HCT116 (cell line): ENCODE data around the gene BAIAP2. TPM values are rescaled to one million over a fixed set of nuclear protein-coding genes. Genes with fewer than 3 reads are reported as not detected.

Source experiments
- ATAC-seq: fragments of 200-7000 bp; cut with Tn5 transposase; 2 replicates; pipeline ENCODE4 v1.9.1; 2020; ENCODE audit warnings: mild to moderate bottlenecking, moderate library complexity
- BruUV-seq: library from RNA; stranded (reverse); fragments of 400-500 nt; replicated peaks from 2 replicates; lab custom pipeline; 2021; lab: Mats Ljungman, UMichigan
- CTCF ChIA-PET: fragments of 300-600 bp; sonication (Branson Sonifier 250); formaldehyde crosslinking; loops from one replicate; lab custom pipeline; 2021; ENCODE audit warnings: antibody characterized with exemption; lab: Charles Lee
- POLR2A ChIA-PET: fragments of 300-600, 350-600 bp; sonication (Branson Sonifier 250); formaldehyde crosslinking; loops from one replicate; lab custom pipeline; 2021; ENCODE audit warnings: antibody characterized with exemption; lab: Charles Lee
- RAD21 ChIA-PET, 2 experiments: fragments of 300-600 bp; sonication (Branson Sonifier 250); formaldehyde crosslinking; loops; one replicate each; lab custom pipeline; 2023; ENCODE audit warnings: low total read pairs in 2 of 2; ENCODE audit not compliant: uncharacterized antibody in 2 of 2, unreplicated experiment in 2 of 2, low non-redundant PET in 1 of 2; lab: Charles Lee
- DNase-seq: peaks from one replicate; pipeline ENCODE4 v3.0.0-alpha.2; 2010; ENCODE audit warnings: low read depth, low spot score
- H2AFZ ChIP-seq: fragments of 200-600 bp; shearing (Covaris generic), sonication (generic); 2 replicates; pipeline ENCODE4 v1.6.1; 2017; ENCODE audit warnings: low read depth, mixed run types, mixed read lengths, antibody characterized with exemption, low read length; ENCODE audit not compliant: poor library complexity, severe bottlenecking
- H3K27ac ChIP-seq: 2 replicates; pipeline ENCODE4 v1.5.1; 2012; ENCODE audit warnings: low read depth, low read length
- H3K27me3 ChIP-seq: fragments of 200-600 bp; sonication (generic); 2 replicates; pipeline ENCODE4 v1.6.1; 2016; ENCODE audit warnings: mixed run types, low read length, mixed read lengths; ENCODE audit not compliant: insufficient read depth
- H3K36me3 ChIP-seq, 2 experiments: fragments of 200-500 bp in 1 of 2; fragments of 200-600 bp in 1 of 2; sonication (Bioruptor generic) in 1 of 2; sonication (generic) in 1 of 2; 2 replicates each; pipeline versions ENCODE4 v1.5.1 to v1.6.1; 2014 to 2016; ENCODE audit warnings: low read length in 2 of 2, inconsistent platforms in 1 of 2, mixed read lengths in 1 of 2, mixed run types in 1 of 2; ENCODE audit not compliant: insufficient read depth in 2 of 2, control insufficient read depth in 1 of 2
- H3K4me1 ChIP-seq, 2 experiments: fragments of 200-600 bp in 1 of 2; sonication (generic) in 1 of 2; 2 replicates each; pipeline versions ENCODE4 v1.5.1 to v1.6.1; 2012 to 2017; ENCODE audit warnings: low read length in 2 of 2, inconsistent platforms in 1 of 2, mild to moderate bottlenecking in 1 of 2, mixed read lengths in 1 of 2, mixed run types in 1 of 2, moderate library complexity in 1 of 2; ENCODE audit not compliant: insufficient read depth in 2 of 2, control insufficient read depth in 1 of 2
- H3K4me2 ChIP-seq: fragments of 200-600 bp; sonication (generic); 2 replicates; pipeline ENCODE4 v1.6.1; 2017; ENCODE audit warnings: mixed run types, low read length, mixed read lengths
- H3K4me3 ChIP-seq, 2 experiments: fragments of 200-600 bp in 1 of 2; sonication (generic) in 1 of 2; replicated peaks in 1 of 2; 2 replicates each; pipeline ENCODE4 v1.5.1; 2011 to 2016; ENCODE audit warnings: low read length in 2 of 2, control low read depth in 1 of 2, low read depth in 1 of 2, mild to moderate bottlenecking in 1 of 2, mixed read lengths in 1 of 2, mixed run types in 1 of 2
- H3K79me2 ChIP-seq: fragments of 200-600 bp; sonication (generic); 2 replicates; pipeline ENCODE4 v1.6.1; 2017; ENCODE audit warnings: mild to moderate bottlenecking, mixed run types, low read length, moderate library complexity, mixed read lengths; ENCODE audit not compliant: insufficient read depth
- H3K9ac ChIP-seq: fragments of 200-600 bp; sonication (generic); 2 replicates; pipeline ENCODE4 v1.6.1; 2016; ENCODE audit warnings: low read length, mixed read lengths
- H3K9me2 ChIP-seq: fragments of 200-600 bp; sonication (generic), shearing (Covaris generic); 2 replicates; pipeline ENCODE4 v1.6.1; 2017; ENCODE audit warnings: mixed run types, mild to moderate bottlenecking, moderate library complexity; ENCODE audit not compliant: insufficient read depth
- H3K9me3 ChIP-seq, 2 experiments: fragments of 200-500 bp in 1 of 2; fragments of 200-600 bp in 1 of 2; sonication (Bioruptor generic) in 1 of 2; sonication (generic) in 1 of 2; 2 replicates each; pipeline ENCODE4 v1.6.1; 2014 to 2017; ENCODE audit warnings: low read length in 2 of 2, mixed read lengths in 2 of 2, inconsistent platforms in 1 of 2, low read depth in 1 of 2, mild to moderate bottlenecking in 1 of 2, mixed run types in 1 of 2, moderate library complexity in 1 of 2; ENCODE audit not compliant: control insufficient read depth in 1 of 2, insufficient read depth in 1 of 2
- H4K20me1 ChIP-seq: fragments of 200-600 bp; sonication (generic), shearing (Covaris generic); 2 replicates; pipeline ENCODE4 v1.6.1; 2017; ENCODE audit warnings: mixed run types, mild to moderate bottlenecking, moderate library complexity; ENCODE audit not compliant: insufficient read depth
- CTCF ChIP-seq, 3 experiments: fragments of 200-600 bp in 1 of 3; sonication (generic) in 1 of 3; IDR thresholded peaks in 2 of 3; conservative IDR thresholded peaks in 1 of 3; 2 replicates each; pipeline ENCODE4 v1.5.1; 2012 to 2017; ENCODE audit warnings: low read depth in 2 of 3, low read length in 2 of 3, antibody characterized with exemption in 1 of 3, borderline replicate concordance in 1 of 3, control low read depth in 1 of 3, mild to moderate bottlenecking in 1 of 3, mixed read lengths in 1 of 3, mixed run types in 1 of 3, moderate library complexity in 1 of 3; ENCODE audit not compliant: insufficient read depth in 1 of 3
- EZH2phosphoT487 ChIP-seq: fragments of 200-600 bp; IDR thresholded peaks from 2 replicates; pipeline ENCODE4 v1.6.1; 2018; ENCODE audit warnings: antibody characterized with exemption, borderline replicate concordance
- REST ChIP-seq: IDR thresholded peaks from 2 replicates; pipeline ENCODE4 v1.6.1; 2012; ENCODE audit warnings: low read depth
- SP1 ChIP-seq: IDR thresholded peaks from 2 replicates; pipeline ENCODE4 v1.6.1; 2012; ENCODE audit warnings: low read depth
- TCF7L2 ChIP-seq: IDR thresholded peaks from 2 replicates; pipeline ENCODE4 v1.7.0; 2011; ENCODE audit warnings: borderline replicate concordance, inconsistent platforms; ENCODE audit not compliant: insufficient read depth, insufficient read length; ENCODE audit errors: extremely low read depth
- ZNF274 ChIP-seq: fragments of 200-500 bp; sonication (Bioruptor generic); IDR thresholded peaks from 2 replicates; pipeline ENCODE4 v1.6.1; 2014; ENCODE audit warnings: mild to moderate bottlenecking, low read depth, low read length, inconsistent platforms
- intact Hi-C: fragments of 100-400 bp; cut with micrococcal nuclease; formaldehyde crosslinking; loops from 2 replicates; pipeline ENCODE4 v1.10.0; 2022
- total RNA-seq: library from RNA; stranded (reverse); gene quantifications from one replicate; pipeline ENCODE4 v1.2.1, GENCODE V29; 2021; ENCODE audit not compliant: unreplicated experiment
- TF ChIP-seq, protein P1 (sequence below): IDR thresholded peaks from 2 replicates; pipeline ENCODE4 v1.6.1; 2011; ENCODE audit warnings: mild to moderate bottlenecking, low read length, moderate library complexity; ENCODE audit not compliant: insufficient replicate concordance; ENCODE audit errors: extremely low read depth
- TF ChIP-seq, protein P2 (sequence below): IDR thresholded peaks from 2 replicates; pipeline ENCODE4 v1.6.1; 2012

The BAIAP2 gene
- total RNA-seq, 1 experiment from 2014 or later: 105 TPM

DNA sequence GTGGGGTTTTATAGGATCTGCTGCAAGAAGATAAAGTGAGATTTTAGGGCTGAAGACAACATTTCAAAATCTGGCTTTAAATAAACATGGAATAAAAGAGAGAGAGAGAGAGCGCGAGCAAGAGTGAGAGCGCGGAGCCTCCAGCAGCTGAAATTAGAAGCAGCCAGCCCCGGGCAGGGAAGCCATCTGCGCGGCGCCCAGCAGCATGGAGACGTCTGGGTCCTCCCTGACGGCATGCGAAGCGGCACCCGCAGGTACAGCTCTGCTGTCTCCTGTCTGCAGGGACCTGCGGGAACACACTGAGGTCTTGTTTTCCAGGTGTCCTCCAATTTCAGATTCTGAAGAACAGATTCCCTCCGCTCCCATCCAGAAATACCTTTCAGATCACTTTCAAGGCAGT lies 7.9 kb upstream of the BAIAP2 start (continued):
- no peak for TF ChIP-seq EZH2phosphoT487

- POLR2A ChIA-PET: no interaction called here
- no TSS peak for BruUV-seq
- TF ChIP-seq SP1 (no peak), REST (no peak), TCF7L2 (no peak), ZNF274 (no peak), CTCF (IDR thresholded peaks at IDR 0.05 in 2 of 3, conservative IDR thresholded peaks at IDR 0.05 in 1 of 3; ENCODE audit: borderline replicate concordance in 1 of 3, insufficient read depth in 1 of 3, low read depth in 2 of 3, low read length in 2 of 3) (no peak)
- TF ChIP-seq, protein P1, sequence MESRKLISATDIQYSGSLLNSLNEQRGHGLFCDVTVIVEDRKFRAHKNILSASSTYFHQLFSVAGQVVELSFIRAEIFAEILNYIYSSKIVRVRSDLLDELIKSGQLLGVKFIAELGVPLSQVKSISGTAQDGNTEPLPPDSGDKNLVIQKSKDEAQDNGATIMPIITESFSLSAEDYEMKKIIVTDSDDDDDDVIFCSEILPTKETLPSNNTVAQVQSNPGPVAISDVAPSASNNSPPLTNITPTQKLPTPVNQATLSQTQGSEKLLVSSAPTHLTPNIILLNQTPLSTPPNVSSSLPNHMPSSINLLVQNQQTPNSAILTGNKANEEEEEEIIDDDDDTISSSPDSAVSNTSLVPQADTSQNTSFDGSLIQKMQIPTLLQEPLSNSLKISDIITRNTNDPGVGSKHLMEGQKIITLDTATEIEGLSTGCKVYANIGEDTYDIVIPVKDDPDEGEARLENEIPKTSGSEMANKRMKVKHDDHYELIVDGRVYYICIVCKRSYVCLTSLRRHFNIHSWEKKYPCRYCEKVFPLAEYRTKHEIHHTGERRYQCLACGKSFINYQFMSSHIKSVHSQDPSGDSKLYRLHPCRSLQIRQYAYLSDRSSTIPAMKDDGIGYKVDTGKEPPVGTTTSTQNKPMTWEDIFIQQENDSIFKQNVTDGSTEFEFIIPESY: no peak
- TF ChIP-seq, protein P2, sequence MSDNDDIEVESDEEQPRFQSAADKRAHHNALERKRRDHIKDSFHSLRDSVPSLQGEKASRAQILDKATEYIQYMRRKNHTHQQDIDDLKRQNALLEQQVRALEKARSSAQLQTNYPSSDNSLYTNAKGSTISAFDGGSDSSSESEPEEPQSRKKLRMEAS: no peak
- intact Hi-C loops: no loop called here
- Histone ChIP-seq H4K20me1 (no peaks in the 10 kb centered on the region), H3K79me2 (no peaks in the 10 kb centered on the region), H3K4me3 (no peak overlapping the region), H3K4me2 (no peak overlapping the region), H3K36me3 (peaks cover 0 to 4% of the 10 kb centered on the region in 2 experiments; a peak in 2 of 4 replicates), H3K9me2 (no peaks in the 10 kb centered on the region), H3K27me3 (no peaks in the 10 kb centered on the region), H3K9me3 (no peaks in the 10 kb centered on the region; a peak in 1 of 4 replicates), H3K27ac (no peak overlapping the region; the same call in 1 of the 2 replicates), H2AFZ (no peak overlapping the region), H3K9ac (no peak overlapping the region), H3K4me1 (peaks cover 8 to 14% of the 10 kb centered on the region in 2 experiments; a peak in 3 of 4 replicates)
- RAD21 ChIA-PET: no interaction called here
- DNase-seq (no peak), ATAC-seq (no peak)
- CTCF ChIA-PET: no interaction called here
Observed at GRCh38 chr17:81027591-81028505, 7.1 kb upstream of the BAIAP2 start.
